ENCODE measurements around the gene ISLR2. TPM values are rescaled to one million over a fixed set of nuclear protein-coding genes. Genes with fewer than 3 reads are reported as not detected.

The ISLR2 gene
- total RNA-seq, 2 donors from 2014 or later = not detected

- Histone ChIP-seq H3K9ac (ENCODE audit: extremely low read depth, low read length, poor library complexity, severe bottlenecking) (no peak overlapping the region), H3K27ac (ENCODE audit: low read depth, low read length) (no peak overlapping the region), H3K9me3 (ENCODE audit: control insufficient read depth, low read length) (no peaks in the 10 kb centered on the region), H3K36me3 (ENCODE audit: control insufficient read depth, insufficient read depth, low read length) (no peaks in the 10 kb centered on the region), H3K4me3 (ENCODE audit: low read length) (peak overlapping the region; percentile 72), H3K4me1 (ENCODE audit: control insufficient read depth, insufficient read depth, low read length) (peaks cover 7% of the 10 kb centered on the region), H3K27me3 (ENCODE audit: control insufficient read depth, insufficient read depth, low read length, poor library complexity, severe bottlenecking) (peaks cover 72% of the 10 kb centered on the region)
- 1 to 2% methylated on average over 12 to 52 of the region's 53 CpGs for WGBS, 2 experiments (ENCODE audit: insufficient coverage in 1 of 2, insufficient read length in 1 of 2)
- peak; percentile 76 for DNase-seq
- H3K36me3 Mint-ChIP-seq (ENCODE audit: low read depth) = no peaks in the 10 kb centered on the region
- peak overlapping the region; percentile 43 for H3K4me3 Mint-ChIP-seq
- no peak for TF ChIP-seq CTCF (conservative IDR thresholded peaks at IDR 0.05)
- H3K27me3 Mint-ChIP-seq (ENCODE audit: insufficient read depth) = peaks cover 80% of the 10 kb centered on the region
- no peaks in the 10 kb centered on the region for H3K9me3 Mint-ChIP-seq
- H3K27ac Mint-ChIP-seq = no peak overlapping the region
- H3K4me1 Mint-ChIP-seq = peaks cover 31% of the 10 kb centered on the region
Observed at GRCh38 chr15:74127954-74128784, 2.2 kb upstream of the ISLR2 start.

- H3K27ac Mint-ChIP-seq = no peak overlapping the region
- 0 to 2% methylated on average over 12 to 41 of the region's 43 CpGs for WGBS, 2 experiments (ENCODE audit: insufficient coverage in 1 of 2, insufficient read length in 1 of 2)
- peaks cover 88% of the 10 kb centered on the region for H3K27me3 Mint-ChIP-seq (ENCODE audit: insufficient read depth)
- H3K4me3 Mint-ChIP-seq = peak overlapping the region; percentile 43
- DNase-seq = peak; percentile 72
- Histone ChIP-seq H3K27me3 (ENCODE audit: control insufficient read depth, insufficient read depth, low read length, poor library complexity, severe bottlenecking) (peaks cover 81% of the 10 kb centered on the region), H3K27ac (ENCODE audit: low read depth, low read length) (no peak overlapping the region), H3K9me3 (ENCODE audit: control insufficient read depth, low read length) (no peaks in the 10 kb centered on the region), H3K9ac (ENCODE audit: extremely low read depth, low read length, poor library complexity, severe bottlenecking) (no peak overlapping the region), H3K4me3 (ENCODE audit: low read length) (peak overlapping the region; percentile 40), H3K36me3 (ENCODE audit: control insufficient read depth, insufficient read depth, low read length) (no peaks in the 10 kb centered on the region), H3K4me1 (ENCODE audit: control insufficient read depth, insufficient read depth, low read length) (peaks cover 3% of the 10 kb centered on the region)
- no peak for TF ChIP-seq CTCF (conservative IDR thresholded peaks at IDR 0.05)
- no peaks in the 10 kb centered on the region for H3K36me3 Mint-ChIP-seq (ENCODE audit: low read depth)
- H3K9me3 Mint-ChIP-seq = no peaks in the 10 kb centered on the region
- peaks cover 26% of the 10 kb centered on the region for H3K4me1 Mint-ChIP-seq
Observed at GRCh38 chr15:74128785-74129585, 1.4 kb upstream of the ISLR2 start.

GRCh38 chr15:74129586-74130154 lies 716 bp upstream of the ISLR2 start:
- WGBS, 2 experiments (ENCODE audit: insufficient coverage in 1 of 2, insufficient read length in 1 of 2) = 0 to 1% methylated on average over 6 to 39 of the region's 40 CpGs
- H3K27ac ChIP-seq (ENCODE audit: low read depth, low read length) = no peak overlapping the region

More at GRCh38 chr15:74129586-74130154, 716 bp upstream of the ISLR2 start:
- Mint-ChIP-seq H3K27me3 (ENCODE audit: insufficient read depth) (peaks cover 94% of the 10 kb centered on the region), H3K4me3 (peak overlapping the region; percentile 43), H3K4me1 (peaks cover 28% of the 10 kb centered on the region), H3K36me3 (ENCODE audit: low read depth) (no peaks in the 10 kb centered on the region), H3K9me3 (no peaks in the 10 kb centered on the region), H3K27ac (no peak overlapping the region)
- H3K4me3 ChIP-seq (ENCODE audit: low read length) = peak overlapping the region; percentile 40
- peaks cover 3% of the 10 kb centered on the region for H3K4me1 ChIP-seq (ENCODE audit: control insufficient read depth, insufficient read depth, low read length)
- peaks cover 87% of the 10 kb centered on the region for H3K27me3 ChIP-seq (ENCODE audit: control insufficient read depth, insufficient read depth, low read length, poor library complexity, severe bottlenecking)
- peak; percentile 84 for DNase-seq
- H3K9ac ChIP-seq (ENCODE audit: extremely low read depth, low read length, poor library complexity, severe bottlenecking) = no peak overlapping the region
- H3K36me3 ChIP-seq (ENCODE audit: control insufficient read depth, insufficient read depth, low read length) = no peaks in the 10 kb centered on the region
- H3K9me3 ChIP-seq (ENCODE audit: control insufficient read depth, low read length) = no peaks in the 10 kb centered on the region
- no peak for TF ChIP-seq CTCF (conservative IDR thresholded peaks at IDR 0.05)
